ENCODE results near the gene HAUS3. TPM values are rescaled to one million over a fixed set of nuclear protein-coding genes. Genes with fewer than 3 reads are reported as not detected.

Gene HAUS3
- total and polyA plus RNA-seq, 2 of the 8 experiments (the other 6 are each of a cell fraction or from before 2014, with no cell fraction given): 3.2 to 14.8 TPM

DNA sequence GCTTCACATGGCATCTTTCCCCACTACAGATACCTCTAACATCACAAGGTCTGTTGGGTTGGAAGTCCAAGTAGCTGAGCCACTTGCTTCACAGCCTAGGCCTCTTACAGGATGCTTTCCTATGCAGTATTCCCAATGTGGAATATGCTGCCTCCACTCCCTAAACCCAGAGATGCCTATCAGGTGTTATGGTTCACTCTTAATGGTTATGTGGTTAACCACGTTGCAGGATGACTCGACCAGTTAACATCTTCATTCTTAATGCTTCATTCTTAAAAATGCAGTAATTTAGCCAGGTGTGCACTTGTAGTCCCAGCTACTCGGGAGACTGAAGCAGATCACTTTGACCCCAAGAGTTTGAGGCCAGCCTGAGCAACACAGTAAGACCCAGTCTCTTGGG lies 24.2 kb downstream of the HAUS3 start:
- H2BK12ac ChIP-seq (ENCODE audit: low read depth, low read length): no peak overlapping the region
- FAIRE-seq: no peak
- H2BK15ac ChIP-seq (ENCODE audit: low read length): no peak overlapping the region
- H3K27me3 ChIP-seq (replicated peaks in 1 of 4; ENCODE audit: control insufficient read depth in 3 of 4, extremely low read depth in 1 of 4, insufficient read depth in 3 of 4, low read length in 3 of 4): no peaks in the 10 kb centered on the region
- H4K91ac ChIP-seq (replicated peaks; ENCODE audit: insufficient read length, low read length): no peak overlapping the region
- H3K27ac ChIP-seq (ENCODE audit: low read depth, low read length): no peak overlapping the region
- H2AFZ ChIP-seq (ENCODE audit: low read length): no peak overlapping the region
- no peak overlapping the region for H3K4me2 ChIP-seq (ENCODE audit: insufficient read depth in 1 of 2, low read depth in 2 of 2, low read length in 2 of 2)
- no peak overlapping the region for H2BK20ac ChIP-seq (ENCODE audit: low read length)
- H4K5ac ChIP-seq (ENCODE audit: insufficient read length, low read depth, low read length): no peak overlapping the region
- no peaks in the 10 kb centered on the region for H3K79me2 ChIP-seq (ENCODE audit: control insufficient read depth in 1 of 2, insufficient read depth in 2 of 2, low read length in 2 of 2)
- H2AK5ac ChIP-seq (ENCODE audit: low read depth, low read length): no peak overlapping the region
- POLR2A ChIA-PET (ENCODE audit: partially characterized antibody): no interaction called here
- peaks cover 6 to 29% (median 15%) of the 10 kb centered on the region in 4 experiments; a peak in 6 of 7 replicates for H3K4me1 ChIP-seq (replicated peaks in 1 of 4; ENCODE audit: control insufficient read depth in 3 of 4, insufficient read depth in 4 of 4, low read length in 3 of 4)
- DNase-seq (ENCODE audit: low read depth in 1 of 2, low spot score in 2 of 2): no peak
- no peak overlapping the region for H2BK5ac ChIP-seq (ENCODE audit: low read depth, low read length)
- no peak overlapping the region for H3K56ac ChIP-seq (replicated peaks; ENCODE audit: insufficient read length, low read depth, low read length)
- no peak overlapping the region for H3K4ac ChIP-seq (replicated peaks; ENCODE audit: insufficient read length, low read depth, low read length)
- H4K8ac ChIP-seq (ENCODE audit: extremely low read depth, insufficient read depth, low read length): no peak overlapping the region
- no peak overlapping the region for H3K9ac ChIP-seq (replicated peaks in 1 of 4; ENCODE audit: extremely low read depth in 1 of 4, low read depth in 3 of 4, low read length in 3 of 4)
- 94% methylated on average over 3 of the region's 3 CpGs; no CpG with 5 or more reads in 1 of the 2 experiments for WGBS, 2 experiments (ENCODE audit: extremely low coverage in 1 of 2, insufficient coverage in 1 of 2, insufficient read length in 1 of 2, insufficient replicate concordance in 2 of 2, low coverage in 1 of 2, low lambda C conversion rate in 2 of 2, missing lambda C conversion rate in 1 of 2)
- no peaks in the 10 kb centered on the region for H3K23me2 ChIP-seq (ENCODE audit: low read depth, low read length)
- no peaks in the 10 kb centered on the region for H3K9me3 ChIP-seq (ENCODE audit: insufficient read depth in 2 of 2, low read depth in 1 of 2, low read length in 1 of 2)
- no peak overlapping the region for H3K23ac ChIP-seq (ENCODE audit: insufficient read length)
- no peak overlapping the region for H3K14ac ChIP-seq (ENCODE audit: insufficient read length)
- CTCF ChIA-PET (ENCODE audit: partially characterized antibody): interaction anchor here (1.0 to 1.9 kb wide), 6 partner anchors 32 to 244 kb away, joined by 3 to 5 read pairs (median 4); no protein-coding TSS in a partner anchor
- no peaks in the 10 kb centered on the region for H3K36me3 ChIP-seq (ENCODE audit: control insufficient read depth in 2 of 4, insufficient read depth in 4 of 4, low read length in 3 of 4)
- no peak overlapping the region for H3K4me3 ChIP-seq (ENCODE audit: extremely low read depth in 1 of 4, insufficient read depth in 2 of 4, low read depth in 3 of 4, low read length in 4 of 4)
- no peaks in the 10 kb centered on the region for H3K79me1 ChIP-seq (ENCODE audit: low read depth, low read length)
- TF ChIP-seq, protein P1, sequence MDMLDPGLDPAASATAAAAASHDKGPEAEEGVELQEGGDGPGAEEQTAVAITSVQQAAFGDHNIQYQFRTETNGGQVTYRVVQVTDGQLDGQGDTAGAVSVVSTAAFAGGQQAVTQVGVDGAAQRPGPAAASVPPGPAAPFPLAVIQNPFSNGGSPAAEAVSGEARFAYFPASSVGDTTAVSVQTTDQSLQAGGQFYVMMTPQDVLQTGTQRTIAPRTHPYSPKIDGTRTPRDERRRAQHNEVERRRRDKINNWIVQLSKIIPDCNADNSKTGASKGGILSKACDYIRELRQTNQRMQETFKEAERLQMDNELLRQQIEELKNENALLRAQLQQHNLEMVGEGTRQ (IDR thresholded peaks at IDR 0.05; ENCODE audit: low read length): no peak
- TF ChIP-seq CBX8 (IDR thresholded peaks at IDR 0.05; ENCODE audit: borderline replicate concordance, low read depth, low read length): no peak
- TF ChIP-seq GTF2F1 (IDR thresholded peaks at IDR 0.05; ENCODE audit: borderline replicate concordance, low read depth, low read length): no peak
- no peak for TF ChIP-seq EZH2 (IDR thresholded peaks at IDR 0.05; ENCODE audit: low read depth, low read length, severe bottlenecking)
- no peak for TF ChIP-seq BACH1 (IDR thresholded peaks at IDR 0.05; ENCODE audit: low read length)
- no peak for TF ChIP-seq CREB1 (IDR thresholded peaks at IDR 0.05)
- no peak for TF ChIP-seq SIX5 (IDR thresholded peaks at IDR 0.05; ENCODE audit: low read depth, low read length)
- TF ChIP-seq YY1 (IDR thresholded peaks at IDR 0.05; ENCODE audit: low read depth, low read length): no peak
- no peak for TF ChIP-seq TEAD4 (IDR thresholded peaks at IDR 0.05; ENCODE audit: low read depth, low read length)
- TF ChIP-seq SIN3A (conservative IDR thresholded peaks at IDR 0.05 in 1 of 2, IDR thresholded peaks at IDR 0.05 in 1 of 2; ENCODE audit: low read depth in 1 of 2, low read length in 2 of 2): no peak
- H4K20me1 ChIP-seq (replicated peaks in 1 of 2; ENCODE audit: control insufficient read depth in 1 of 2, insufficient read depth in 2 of 2, low read length in 2 of 2): peaks cover 0 to 1% of the 10 kb centered on the region in 2 experiments
- no peak overlapping the region for H2BK120ac ChIP-seq (replicated peaks; ENCODE audit: low read depth, low read length)
- no peak overlapping the region for H3K18ac ChIP-seq (ENCODE audit: extremely low read depth, low read length)
